Muscle layer of duodenum (tissue), 2 donors: ENCODE results near the gene AGBL4.

ENCODE experiments used
- H3K27ac ChIP-seq: one replicate; pipeline ENCODE4 v1.7.0; 2013; ENCODE audit warnings: mild to moderate bottlenecking, low read length
- H3K27me3 ChIP-seq: one replicate; pipeline ENCODE4 v1.7.0; 2013; ENCODE audit warnings: low read depth, mild to moderate bottlenecking, control low read depth, low read length
- H3K36me3 ChIP-seq, 2 donors: one replicate each; pipeline ENCODE4 v1.7.0; 2013; ENCODE audit warnings: low read length in 2 of 2, control low read depth in 1 of 2, mild to moderate bottlenecking in 1 of 2; ENCODE audit not compliant: insufficient read depth in 2 of 2, control insufficient read depth in 1 of 2
- H3K4me1 ChIP-seq, 2 donors: one replicate each; pipeline ENCODE4 v1.7.0; 2013; ENCODE audit warnings: low read length in 2 of 2, mild to moderate bottlenecking in 2 of 2, control low read depth in 1 of 2, moderate library complexity in 1 of 2; ENCODE audit not compliant: insufficient read depth in 2 of 2, control insufficient read depth in 1 of 2
- H3K4me3 ChIP-seq, 2 donors: one replicate each; pipeline ENCODE4 v1.7.0; 2013; ENCODE audit warnings: low read length in 2 of 2, low read depth in 1 of 2, mild to moderate bottlenecking in 1 of 2
- H3K9me3 ChIP-seq, 2 donors: one replicate each; pipeline ENCODE4 v1.7.0; 2013; ENCODE audit warnings: low read length in 2 of 2, control low read depth in 1 of 2, mild to moderate bottlenecking in 1 of 2; ENCODE audit not compliant: control insufficient read depth in 1 of 2
- donor health status: healthy.

The AGBL4 gene

GRCh38 chr1:49226758-49227157 lies 797.0 kb downstream of the AGBL4 start:
- Histone ChIP-seq H3K4me1 (no peaks in the 10 kb centered on the region), H3K36me3 (no peaks in the 10 kb centered on the region), H3K27me3 (no peaks in the 10 kb centered on the region), H3K4me3 (no peak overlapping the region), H3K27ac (no peak overlapping the region), H3K9me3 (no peaks in the 10 kb centered on the region)

DNA sequence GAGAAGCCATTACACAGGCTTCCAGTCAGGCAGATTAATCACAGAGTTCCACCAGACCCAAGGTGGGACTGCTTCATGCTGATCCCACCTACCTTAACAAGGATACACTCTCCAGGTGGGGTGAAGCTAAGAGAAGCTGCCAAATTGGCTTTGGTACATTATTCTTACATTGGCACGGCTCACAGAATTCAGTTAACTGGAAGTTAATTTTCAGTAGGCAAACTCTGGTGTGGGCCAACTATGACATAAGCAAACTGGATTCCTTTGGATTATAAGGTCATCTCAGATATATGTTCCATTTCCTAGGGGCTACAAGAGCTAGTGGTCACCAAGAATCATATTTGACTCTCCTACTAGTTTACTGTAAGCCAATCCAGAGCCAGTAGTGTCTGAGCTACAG lies 798.3 kb downstream of the AGBL4 start:
- no peaks in the 10 kb centered on the region for H3K36me3 ChIP-seq
- H3K27ac ChIP-seq, result no peak overlapping the region
- H3K4me1 ChIP-seq, result no peaks in the 10 kb centered on the region
- H3K27me3 ChIP-seq, result no peaks in the 10 kb centered on the region
- no peak overlapping the region for H3K4me3 ChIP-seq
- no peaks in the 10 kb centered on the region for H3K9me3 ChIP-seq

GRCh38 chr1:49213301-49213700 lies 810.5 kb downstream of the AGBL4 start:
- H3K9me3 ChIP-seq, result no peaks in the 10 kb centered on the region
- H3K4me1 ChIP-seq, result no peaks in the 10 kb centered on the region
- no peaks in the 10 kb centered on the region for H3K36me3 ChIP-seq
- no peak overlapping the region for H3K27ac ChIP-seq
- H3K27me3 ChIP-seq, result no peaks in the 10 kb centered on the region
- no peak overlapping the region for H3K4me3 ChIP-seq

DNA sequence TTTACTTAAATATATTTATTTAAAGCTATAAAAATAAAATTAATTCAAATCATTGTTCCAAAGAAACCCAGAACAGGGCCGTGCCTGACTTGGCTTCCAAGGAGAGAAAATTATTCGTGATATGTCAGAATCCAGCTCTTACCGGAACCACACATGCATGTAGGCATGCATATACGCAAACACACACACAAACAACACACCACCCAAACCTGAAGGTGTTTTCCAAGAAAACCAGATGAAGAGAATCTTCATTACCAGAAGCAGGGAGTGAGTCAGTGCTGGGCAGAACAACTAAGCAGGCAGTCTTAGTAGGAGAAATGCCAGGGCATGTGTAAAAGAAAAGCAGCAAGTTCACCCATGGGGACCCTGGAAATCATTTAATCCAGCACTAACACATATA lies 815.0 kb downstream of the AGBL4 start:
- H3K36me3 ChIP-seq, result no peaks in the 10 kb centered on the region
- no peaks in the 10 kb centered on the region for H3K27me3 ChIP-seq
- H3K4me3 ChIP-seq, result no peak overlapping the region
- H3K27ac ChIP-seq, result no peak overlapping the region
- no peaks in the 10 kb centered on the region for H3K9me3 ChIP-seq
- H3K4me1 ChIP-seq, result no peaks in the 10 kb centered on the region

- H3K4me3 ChIP-seq, result no peak overlapping the region
- H3K36me3 ChIP-seq, result no peaks in the 10 kb centered on the region
- peaks cover 0 to 6% of the 10 kb centered on the region in 2 donors for H3K9me3 ChIP-seq
- no peaks in the 10 kb centered on the region for H3K27me3 ChIP-seq
- H3K4me1 ChIP-seq, result no peaks in the 10 kb centered on the region
- H3K27ac ChIP-seq, result no peak overlapping the region
Measured at GRCh38 chr1:49204720-49205119, 819.0 kb downstream of the AGBL4 start.

- Histone ChIP-seq H3K27ac (no peak overlapping the region), H3K36me3 (no peaks in the 10 kb centered on the region), H3K27me3 (no peaks in the 10 kb centered on the region), H3K4me1 (no peaks in the 10 kb centered on the region), H3K9me3 (peaks cover 0 to 6% of the 10 kb centered on the region in 2 donors), H3K4me3 (no peak overlapping the region)
Measured at GRCh38 chr1:49200738-49201137, 823.0 kb downstream of the AGBL4 start.

- H3K27ac ChIP-seq, result no peak overlapping the region
- H3K36me3 ChIP-seq, result no peaks in the 10 kb centered on the region
- H3K9me3 ChIP-seq, result peaks cover 0 to 6% of the 10 kb centered on the region in 2 donors
- no peak overlapping the region for H3K4me3 ChIP-seq
- H3K4me1 ChIP-seq, result no peaks in the 10 kb centered on the region
- H3K27me3 ChIP-seq, result no peaks in the 10 kb centered on the region
Measured at GRCh38 chr1:49199564-49199963, 824.2 kb downstream of the AGBL4 start.

DNA sequence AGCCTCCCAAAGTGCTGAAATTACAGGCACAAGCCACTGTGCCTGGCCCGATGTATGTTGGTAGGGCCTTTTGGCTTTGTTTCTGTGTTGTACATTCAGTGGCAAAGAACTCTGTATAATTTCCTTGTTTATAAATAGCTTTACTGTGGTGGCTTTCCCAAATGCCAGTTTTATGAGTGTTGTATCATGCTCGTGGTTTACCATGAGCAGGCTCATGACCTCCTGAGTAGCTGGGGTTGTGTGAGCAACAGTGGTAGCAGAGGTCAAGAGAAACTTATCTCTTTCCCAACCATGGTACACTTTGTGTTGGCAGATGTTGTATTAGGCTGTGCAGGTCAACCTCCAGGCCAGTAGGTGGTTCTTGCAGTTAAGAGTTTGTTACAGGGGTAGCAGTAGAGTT lies 826.7 kb downstream of the AGBL4 start:
- Histone ChIP-seq H3K27ac (no peak overlapping the region), H3K4me3 (no peak overlapping the region), H3K9me3 (peaks cover 0 to 3% of the 10 kb centered on the region in 2 donors), H3K4me1 (no peaks in the 10 kb centered on the region), H3K36me3 (no peaks in the 10 kb centered on the region), H3K27me3 (no peaks in the 10 kb centered on the region)

GRCh38 chr1:49190138-49190537 lies 833.6 kb downstream of the AGBL4 start:
- H3K36me3 ChIP-seq, result no peaks in the 10 kb centered on the region
- H3K4me1 ChIP-seq, result no peaks in the 10 kb centered on the region
- no peaks in the 10 kb centered on the region for H3K27me3 ChIP-seq
- H3K27ac ChIP-seq, result no peak overlapping the region
- no peaks in the 10 kb centered on the region for H3K9me3 ChIP-seq
- H3K4me3 ChIP-seq, result no peak overlapping the region

GRCh38 chr1:49187056-49187455 lies 836.7 kb downstream of the AGBL4 start:
- H3K27me3 ChIP-seq, result no peaks in the 10 kb centered on the region
- no peak overlapping the region for H3K4me3 ChIP-seq
- no peaks in the 10 kb centered on the region for H3K36me3 ChIP-seq
- H3K4me1 ChIP-seq, result no peaks in the 10 kb centered on the region
- H3K9me3 ChIP-seq, result no peaks in the 10 kb centered on the region
- H3K27ac ChIP-seq, result no peak overlapping the region

DNA sequence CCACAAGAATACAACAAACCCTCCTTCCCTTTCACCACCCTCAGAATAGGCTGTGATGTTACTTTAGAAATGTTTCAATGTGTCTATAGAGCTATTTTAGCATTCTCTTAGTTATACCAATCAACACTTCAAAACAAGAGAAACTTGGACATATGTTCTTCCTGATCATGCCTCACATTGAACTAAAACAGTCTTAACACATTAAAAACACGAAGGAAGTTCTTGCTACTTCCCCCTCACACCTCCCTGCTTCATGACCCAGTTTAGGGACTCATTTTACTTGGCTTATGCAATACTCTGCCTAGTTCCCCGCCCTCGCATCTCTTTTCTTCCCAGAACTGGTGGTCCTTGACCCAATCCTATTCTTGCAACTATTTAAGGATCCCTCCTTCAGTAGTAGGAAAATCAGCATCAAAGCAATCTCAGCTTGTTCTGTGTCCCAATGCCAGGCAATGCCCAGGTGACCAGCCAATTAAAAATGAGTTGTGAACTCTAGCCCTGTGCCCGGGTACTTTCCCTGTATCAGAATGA lies 838.2 kb downstream of the AGBL4 start:
- no peaks in the 10 kb centered on the region for H3K4me1 ChIP-seq
- H3K36me3 ChIP-seq, result no peaks in the 10 kb centered on the region
- no peaks in the 10 kb centered on the region for H3K9me3 ChIP-seq
- H3K27ac ChIP-seq, result no peak overlapping the region
- no peaks in the 10 kb centered on the region for H3K27me3 ChIP-seq
- no peak overlapping the region for H3K4me3 ChIP-seq

- no peaks in the 10 kb centered on the region for H3K27me3 ChIP-seq
- H3K4me1 ChIP-seq, result no peaks in the 10 kb centered on the region
- H3K9me3 ChIP-seq, result no peaks in the 10 kb centered on the region
- H3K36me3 ChIP-seq, result no peaks in the 10 kb centered on the region
- H3K4me3 ChIP-seq, result no peak overlapping the region
- H3K27ac ChIP-seq, result no peak overlapping the region
Measured at GRCh38 chr1:49183489-49183888, 840.3 kb downstream of the AGBL4 start.
